Keratinocyte (primary cell): ENCODE data around the gene RNMT. TPM values are rescaled to one million over a fixed set of nuclear protein-coding genes. Genes with fewer than 3 reads are reported as not detected.
A peak's percentile ranks its signal among the peaks of the same experiment; 100 is the strongest.

Experiments
- DNase-seq: peaks from one replicate; pipeline ENCODE4 v3.0.0-alpha.2; 2011; ENCODE audit warnings: low read depth, missing footprints, low spot score
- FAIRE-seq: peaks from 2 replicates; lab custom pipeline; 2011; peaks lifted over from hg19 to GRCh38; lab: Jason Lieb, UNC
- H2AFZ ChIP-seq: 2 replicates; pipeline ENCODE4 v1.6.0; 2012; ENCODE audit warnings: low read length, control low read depth, inconsistent platforms; ENCODE audit not compliant: control insufficient read depth
- H3K27ac ChIP-seq: 2 replicates; pipeline ENCODE4 v1.5.1; 2011; ENCODE audit warnings: low read length; ENCODE audit not compliant: control insufficient read depth, insufficient read depth
- H3K27me3 ChIP-seq: 3 replicates; pipeline ENCODE4 v1.6.0; 2011; ENCODE audit warnings: low read length; ENCODE audit not compliant: control insufficient read depth, insufficient read depth; ENCODE audit errors: extremely low read depth
- H3K36me3 ChIP-seq, 2 experiments: 2 replicates in 1 of 2; 3 replicates in 1 of 2; pipeline ENCODE4 v1.5.1; 2011; ENCODE audit warnings: low read length in 2 of 2, mild to moderate bottlenecking in 1 of 2; ENCODE audit not compliant: control insufficient read depth in 2 of 2, insufficient read depth in 2 of 2; ENCODE audit errors: extremely low read depth in 1 of 2
- H3K4me1 ChIP-seq: 3 replicates; pipeline ENCODE4 v1.5.1; 2011; ENCODE audit warnings: low read length; ENCODE audit not compliant: control insufficient read depth, insufficient read depth; ENCODE audit errors: extremely low read depth
- H3K4me2 ChIP-seq: 3 replicates; pipeline ENCODE4 v1.6.0; 2011; ENCODE audit warnings: low read depth, low read length; ENCODE audit not compliant: control insufficient read depth, insufficient read depth; ENCODE audit errors: extremely low read depth
- H3K4me3 ChIP-seq, 3 experiments: fragments of 200-600 bp in 1 of 3; sonication (generic) in 1 of 3; 2 replicates in 2 of 3; 3 replicates in 1 of 3; pipeline ENCODE4 v1.5.1; 2011 to 2016; ENCODE audit warnings: low read length in 3 of 3, mild to moderate bottlenecking in 3 of 3, control low read depth in 2 of 3, inconsistent platforms in 1 of 3, low read depth in 1 of 3, mixed read lengths in 1 of 3, mixed run types in 1 of 3, moderate library complexity in 1 of 3; ENCODE audit not compliant: control insufficient read depth in 2 of 3, insufficient read depth in 2 of 3; ENCODE audit errors: extremely low read depth in 1 of 3
- H3K79me2 ChIP-seq: 2 replicates; pipeline ENCODE4 v1.6.0; 2012; ENCODE audit warnings: low read length; ENCODE audit not compliant: control insufficient read depth, insufficient read depth
- H3K9ac ChIP-seq: 3 replicates; pipeline ENCODE4 v1.6.0; 2011; ENCODE audit warnings: low read length; ENCODE audit not compliant: control insufficient read depth, insufficient read depth; ENCODE audit errors: extremely low read depth
- H3K9me1 ChIP-seq: 3 replicates; pipeline ENCODE4 v1.6.0; 2011; ENCODE audit warnings: low read length; ENCODE audit not compliant: control insufficient read depth, insufficient read depth; ENCODE audit errors: extremely low read depth
- H3K9me3 ChIP-seq: 2 replicates; pipeline ENCODE4 v1.5.1; 2012; ENCODE audit warnings: low read depth, low read length; ENCODE audit not compliant: control insufficient read depth
- H4K20me1 ChIP-seq: 3 replicates; pipeline ENCODE4 v1.6.0; 2011; ENCODE audit warnings: low read length; ENCODE audit not compliant: control insufficient read depth, insufficient read depth; ENCODE audit errors: extremely low read depth
- CTCF ChIP-seq, 3 experiments: IDR thresholded peaks in 1 of 3; conservative IDR thresholded peaks in 1 of 3; optimal IDR thresholded peaks in 1 of 3; 2 replicates in 2 of 3; 3 replicates in 1 of 3; pipeline versions ENCODE3 to v1.5.1; 2011; ENCODE audit warnings: low read length in 3 of 3, mild to moderate bottlenecking in 3 of 3, moderate library complexity in 2 of 3, control low read depth in 1 of 3, inconsistent platforms in 1 of 3; ENCODE audit not compliant: insufficient read depth in 2 of 3; ENCODE audit errors: extremely low read depth in 1 of 3
- EZH2 ChIP-seq: IDR thresholded peaks from one replicate; pipeline ENCODE4 v1.6.1; 2012; ENCODE audit warnings: inconsistent platforms, mild to moderate bottlenecking, low read length, moderate library complexity
- dilution Hi-C: fragments of 300-500 bp; cut with MboI; formaldehyde crosslinking; loops from one replicate; pipeline ENCODE4 v1.7.0; 2020; ENCODE audit warnings: low sequenced_read_pairs; ENCODE audit not compliant: extremely low pct_ligation_motif_present
- polyA plus RNA-seq, 5 experiments: library from polyadenylated mRNA; depleted of rRNA in 3 of 5; stranded (reverse) in 3 of 5; stranded (forward) in 1 of 5; unstranded in 1 of 5; fragments of >200 nt; gene quantifications; 1 replicate in 1 of 5; 2 replicates in 3 of 5; 3 replicates in 1 of 5; pipeline versions ENCODE4 v1.2.1 to v1.2.3, GENCODE V29; 2011 to 2012; ENCODE audit warnings: missing spikeins in 2 of 5, low read depth in 1 of 5, low replicate concordance in 1 of 5
- small RNA-seq, 3 experiments: library from RNA; depleted of rRNA; stranded (forward); fragments of <200 nt; gene quantifications; one replicate each; pipeline ENCODE3, GENCODE V24; 2012; ENCODE audit warnings: low read depth in 3 of 3, low replicate concordance in 1 of 3; ENCODE audit not compliant: insufficient read length in 3 of 3

The RNMT gene
- polyA plus RNA-seq, 1 donor (not counting 4 experiments of a cell fraction or from before 2014, with no cell fraction given) = 22.6 TPM

- TF ChIP-seq CTCF (optimal IDR thresholded peaks at IDR 0.05 in 1 of 3, IDR thresholded peaks at IDR 0.05 in 1 of 3, conservative IDR thresholded peaks at IDR 0.05 in 1 of 3; ENCODE audit: extremely low read depth in 1 of 3, insufficient read depth in 2 of 3, low read length in 3 of 3) (peak; percentile 18 to 26 (median 19)), EZH2 (no peak)
- no peak for FAIRE-seq
- Histone ChIP-seq H3K9ac (no peak overlapping the region), H3K36me3 (no peaks in the 10 kb centered on the region), H3K4me2 (no peak overlapping the region), H2AFZ (no peak overlapping the region), H3K9me3 (no peaks in the 10 kb centered on the region), H3K27me3 (peaks cover 3% of the 10 kb centered on the region), H3K9me1 (no peaks in the 10 kb centered on the region), H4K20me1 (no peaks in the 10 kb centered on the region), H3K27ac (no peak overlapping the region), H3K79me2 (no peaks in the 10 kb centered on the region), H3K4me3 (no peak overlapping the region), H3K4me1 (peaks cover 26% of the 10 kb centered on the region)
- no peak for DNase-seq
- dilution Hi-C loops = no loop called here
Observed at GRCh38 chr18:13811993-13812392, 85.5 kb downstream of the RNMT start.

DNA sequence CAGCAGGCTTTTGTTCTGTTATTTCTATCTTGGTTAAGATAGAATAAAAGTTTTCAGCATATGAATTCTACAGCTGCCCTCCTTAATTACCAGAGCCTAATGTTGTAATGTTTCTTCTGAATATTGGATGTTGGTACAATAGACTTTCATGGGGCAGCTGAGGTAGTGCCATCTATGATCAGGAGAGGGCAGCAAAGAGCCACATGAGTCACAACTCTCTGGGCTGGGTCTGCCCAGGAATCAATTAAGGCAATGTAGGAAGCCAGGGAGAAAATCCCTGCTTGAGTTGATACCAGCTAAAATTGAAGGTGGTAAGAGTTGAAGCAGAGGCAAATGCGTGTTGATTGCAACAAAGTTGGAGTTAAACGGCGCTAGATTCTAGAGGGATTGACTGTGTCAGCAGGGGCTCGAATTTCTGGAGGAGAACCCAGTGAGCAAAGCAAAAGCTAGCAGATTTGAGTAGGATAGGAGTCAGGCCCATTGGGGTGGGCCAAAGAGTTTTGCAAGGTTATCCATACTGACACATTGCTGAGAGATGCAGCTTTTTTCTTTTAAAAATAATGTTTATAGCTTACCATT, 86.9 kb downstream of the RNMT start:
- peaks cover 26% of the 10 kb centered on the region for H3K4me1 ChIP-seq
- no peaks in the 10 kb centered on the region for H3K36me3 ChIP-seq
- no peak overlapping the region for H3K4me3 ChIP-seq
- peak overlapping the region; percentile 54 for H2AFZ ChIP-seq
- H3K9me1 ChIP-seq = no peaks in the 10 kb centered on the region
- no peaks in the 10 kb centered on the region for H3K79me2 ChIP-seq
- H3K9me3 ChIP-seq = no peaks in the 10 kb centered on the region
- DNase-seq = no peak
- H3K27me3 ChIP-seq = peaks cover 3% of the 10 kb centered on the region
- dilution Hi-C loops = no loop called here
- no peak overlapping the region for H3K4me2 ChIP-seq
- FAIRE-seq = peak; percentile 85
- peak; percentile 73 to 86 (median 79) for TF ChIP-seq CTCF (optimal IDR thresholded peaks at IDR 0.05 in 1 of 3, IDR thresholded peaks at IDR 0.05 in 1 of 3, conservative IDR thresholded peaks at IDR 0.05 in 1 of 3; ENCODE audit: extremely low read depth in 1 of 3, insufficient read depth in 2 of 3, low read length in 3 of 3)
- no peak for TF ChIP-seq EZH2
- H3K9ac ChIP-seq = no peak overlapping the region
- no peaks in the 10 kb centered on the region for H4K20me1 ChIP-seq
- no peak overlapping the region for H3K27ac ChIP-seq

Small RNAs within 50 kb of the gene (small RNA-seq; reads per million reads assigned to genes)
- gene AP001525.1 (0 reads per million in 3 experiments), gene RN7SL362P (0 reads per million in 3 experiments)

Other genes with a start within 250 kb of the RNMT start
- gene FAM210A, start 115 bp upstream of the RNMT start, polyA plus RNA-seq = 25.3 to 33.0 TPM (median 31.7 TPM) in 3 replicates
- gene MC5R, start 97.5 kb downstream of the RNMT start, polyA plus RNA-seq = not detected in 3 replicates
- not detected in 3 replicates for gene MC2R, start 188.9 kb downstream of the RNMT start, polyA plus RNA-seq